GM10248 (cell line): ENCODE measurements around the gene DHDDS.

ENCODE experiments used
- CTCF ChIA-PET: fragments of 300-600 bp; sonication (Branson Sonifier 250); formaldehyde crosslinking; extraction: SDS; loops from one replicate; lab custom pipeline; 2021; ENCODE audit warnings: antibody characterized with exemption; lab: Yijun Ruan, JAX
- POLR2A ChIA-PET: fragments of 350-650 bp; sonication (Branson Sonifier 250); formaldehyde crosslinking; extraction: SDS; loops from one replicate; lab custom pipeline; 2020; ENCODE audit warnings: antibody characterized with exemption; lab: Yijun Ruan, JAX
- DNase-seq: peaks from one replicate; pipeline ENCODE4 v3.0.0; 2012; ENCODE audit errors: extremely low spot score
- TF ChIP-seq, protein P1 (sequence below): IDR thresholded peaks from 2 replicates; pipeline ENCODE4 v1.5.1; 2012; ENCODE audit warnings: mild to moderate bottlenecking, low read depth; ENCODE audit errors: extremely low read depth, missing control alignments, control extremely low read depth

Gene DHDDS

DNA sequence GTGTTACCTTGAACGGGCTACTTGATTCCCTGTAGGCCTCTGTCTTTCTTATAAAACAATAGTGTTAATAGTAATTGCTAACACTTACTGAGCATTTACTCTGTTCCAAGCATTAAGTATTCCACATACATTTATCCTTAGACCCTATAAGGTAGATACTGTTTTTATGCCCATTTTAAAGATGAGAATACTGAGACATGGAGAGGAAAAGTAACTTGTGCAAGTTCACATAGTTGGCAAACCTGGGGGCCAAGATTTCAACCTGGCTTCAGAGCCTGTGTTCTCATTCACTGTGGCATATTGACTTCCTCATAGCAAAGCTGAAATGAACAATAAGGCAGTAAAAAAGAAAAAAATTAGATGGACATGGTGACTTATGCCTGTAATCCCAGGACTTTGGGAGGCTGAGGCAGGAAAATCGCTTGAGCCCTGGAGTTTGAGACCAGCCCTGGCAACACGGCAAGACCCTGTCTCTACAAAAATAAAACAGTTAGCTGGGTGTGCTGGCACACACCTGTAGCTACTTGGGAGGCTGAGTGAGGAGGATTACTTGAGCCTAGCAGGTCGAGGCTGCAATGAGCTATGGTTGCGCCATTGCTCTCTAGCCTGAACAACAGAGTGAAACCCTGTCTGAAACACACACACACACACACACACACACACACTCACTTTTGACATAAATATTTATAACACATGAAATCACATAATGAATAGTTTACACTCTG is 20.5 kb downstream of the DHDDS start:
- no peak for DNase-seq
- ChIA-PET CTCF (interaction anchor here (1.8 kb wide), 1 partner anchor 48 kb away, joined by 5 read pairs; no protein-coding TSS in a partner anchor), POLR2A (no interaction called here)
- TF ChIP-seq, protein P1, sequence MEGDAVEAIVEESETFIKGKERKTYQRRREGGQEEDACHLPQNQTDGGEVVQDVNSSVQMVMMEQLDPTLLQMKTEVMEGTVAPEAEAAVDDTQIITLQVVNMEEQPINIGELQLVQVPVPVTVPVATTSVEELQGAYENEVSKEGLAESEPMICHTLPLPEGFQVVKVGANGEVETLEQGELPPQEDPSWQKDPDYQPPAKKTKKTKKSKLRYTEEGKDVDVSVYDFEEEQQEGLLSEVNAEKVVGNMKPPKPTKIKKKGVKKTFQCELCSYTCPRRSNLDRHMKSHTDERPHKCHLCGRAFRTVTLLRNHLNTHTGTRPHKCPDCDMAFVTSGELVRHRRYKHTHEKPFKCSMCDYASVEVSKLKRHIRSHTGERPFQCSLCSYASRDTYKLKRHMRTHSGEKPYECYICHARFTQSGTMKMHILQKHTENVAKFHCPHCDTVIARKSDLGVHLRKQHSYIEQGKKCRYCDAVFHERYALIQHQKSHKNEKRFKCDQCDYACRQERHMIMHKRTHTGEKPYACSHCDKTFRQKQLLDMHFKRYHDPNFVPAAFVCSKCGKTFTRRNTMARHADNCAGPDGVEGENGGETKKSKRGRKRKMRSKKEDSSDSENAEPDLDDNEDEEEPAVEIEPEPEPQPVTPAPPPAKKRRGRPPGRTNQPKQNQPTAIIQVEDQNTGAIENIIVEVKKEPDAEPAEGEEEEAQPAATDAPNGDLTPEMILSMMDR: no peak

DNA sequence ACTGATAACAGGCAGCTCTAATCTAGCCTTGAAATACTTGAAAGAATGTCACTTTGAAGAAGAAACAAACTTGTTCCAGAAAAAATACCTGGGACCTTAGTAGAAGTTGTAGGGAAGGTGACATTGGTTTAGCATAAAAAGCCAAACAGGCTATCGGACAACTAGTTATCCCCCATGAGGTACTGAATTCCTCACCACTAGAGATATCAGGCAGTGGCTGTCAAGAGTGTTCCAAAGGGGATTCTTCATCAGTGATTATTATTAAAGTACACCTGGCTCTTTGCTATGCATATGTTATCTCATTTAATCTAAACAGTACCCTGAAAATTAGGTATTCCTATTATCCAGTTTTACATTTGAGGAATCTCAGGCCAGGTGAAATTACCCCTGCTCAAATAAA is 27.0 kb downstream of the DHDDS start:
- TF ChIP-seq, protein P1: no peak
- CTCF ChIA-PET: interaction anchor here (2.9 to 5.7 kb wide), 2 partner anchors 12 to 42 kb away, joined by 8 to 33 read pairs; partner anchors contain the start of gene HMGN2
- POLR2A ChIA-PET: no interaction called here
- DNase-seq: no peak

DNA sequence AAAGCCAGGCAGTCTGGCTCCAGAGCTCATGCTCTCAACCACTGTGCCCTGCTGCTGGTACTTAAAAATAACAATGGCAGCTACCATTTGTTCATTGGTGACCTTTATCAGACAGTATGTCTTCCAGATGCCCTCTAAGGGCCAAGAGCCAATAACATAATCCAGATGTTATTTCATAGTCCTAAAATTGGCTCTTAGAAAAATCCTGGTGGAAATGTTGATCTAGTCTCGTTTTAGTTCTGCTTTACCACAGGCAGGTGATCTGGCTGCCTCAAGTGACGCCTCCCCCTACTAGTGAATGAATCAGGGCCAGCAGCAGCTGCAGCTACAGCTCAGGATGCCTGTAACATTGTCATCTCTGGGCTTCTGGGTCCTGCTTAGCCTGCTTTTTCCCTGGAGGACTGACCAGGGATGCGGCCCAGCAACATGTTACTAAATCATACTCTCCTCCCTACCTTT is 27.5 kb downstream of the DHDDS start:
- TF ChIP-seq, protein P1: no peak
- ChIA-PET CTCF (interaction anchor here (1.1 to 5.7 kb wide), 3 partner anchors 11 to 226 kb away, joined by 3 to 33 read pairs (median 8); partner anchors contain the start of genes CEP85 and HMGN2), POLR2A (no interaction called here)
- no peak for DNase-seq

DNA sequence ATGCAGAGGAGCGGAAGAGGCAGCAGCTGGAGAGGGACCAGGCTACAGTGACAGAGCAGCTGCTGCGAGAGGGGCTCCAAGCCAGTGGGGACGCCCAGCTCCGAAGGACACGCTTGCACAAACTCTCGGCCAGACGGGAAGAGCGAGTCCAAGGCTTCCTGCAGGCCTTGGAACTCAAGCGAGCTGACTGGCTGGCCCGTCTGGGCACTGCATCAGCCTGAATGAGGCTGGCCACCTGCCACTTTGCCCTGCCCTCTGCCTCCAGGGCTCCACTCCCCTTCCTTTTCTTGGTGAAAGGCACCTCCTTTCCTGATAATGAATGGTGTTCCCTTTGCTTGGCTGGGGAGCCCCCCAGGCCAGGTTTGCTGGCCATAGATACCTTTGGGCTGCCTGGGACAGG is 36.8 kb downstream of the DHDDS start:
- no peak for DNase-seq
- ChIA-PET CTCF (interaction anchor here (1.1 to 1.6 kb wide), 5 partner anchors 26 to 52 kb away, joined by 3 to 5 read pairs (median 4); no protein-coding TSS in a partner anchor), POLR2A (no interaction called here)
- TF ChIP-seq, protein P1: no peak

DNA sequence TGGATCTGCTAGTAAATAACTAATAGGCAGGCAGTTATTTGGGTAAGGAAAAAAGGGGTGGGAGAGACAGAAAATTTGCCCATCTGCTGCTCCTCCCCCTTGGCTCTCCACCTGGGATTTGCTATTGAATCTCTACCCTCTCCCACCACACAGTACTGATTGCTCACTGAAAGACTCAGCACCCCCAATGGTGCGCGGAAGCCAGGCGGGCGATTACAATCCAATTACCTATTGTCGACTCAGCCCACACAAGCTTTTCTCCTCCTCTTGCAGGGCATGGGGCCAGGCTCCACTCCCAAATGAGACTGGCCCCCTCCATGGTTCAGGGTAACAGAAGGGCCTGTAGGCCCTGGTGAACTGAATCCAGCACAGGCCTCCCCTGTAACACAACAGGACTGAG is 37.4 kb downstream of the DHDDS start:
- TF ChIP-seq, protein P1: no peak
- DNase-seq: no peak
- CTCF ChIA-PET: interaction anchor here (0.9 to 3.0 kb wide), 18 partner anchors 9 to 113 kb away, joined by 3 to 33 read pairs (median 4); no protein-coding TSS in a partner anchor
- POLR2A ChIA-PET: no interaction called here

DNA sequence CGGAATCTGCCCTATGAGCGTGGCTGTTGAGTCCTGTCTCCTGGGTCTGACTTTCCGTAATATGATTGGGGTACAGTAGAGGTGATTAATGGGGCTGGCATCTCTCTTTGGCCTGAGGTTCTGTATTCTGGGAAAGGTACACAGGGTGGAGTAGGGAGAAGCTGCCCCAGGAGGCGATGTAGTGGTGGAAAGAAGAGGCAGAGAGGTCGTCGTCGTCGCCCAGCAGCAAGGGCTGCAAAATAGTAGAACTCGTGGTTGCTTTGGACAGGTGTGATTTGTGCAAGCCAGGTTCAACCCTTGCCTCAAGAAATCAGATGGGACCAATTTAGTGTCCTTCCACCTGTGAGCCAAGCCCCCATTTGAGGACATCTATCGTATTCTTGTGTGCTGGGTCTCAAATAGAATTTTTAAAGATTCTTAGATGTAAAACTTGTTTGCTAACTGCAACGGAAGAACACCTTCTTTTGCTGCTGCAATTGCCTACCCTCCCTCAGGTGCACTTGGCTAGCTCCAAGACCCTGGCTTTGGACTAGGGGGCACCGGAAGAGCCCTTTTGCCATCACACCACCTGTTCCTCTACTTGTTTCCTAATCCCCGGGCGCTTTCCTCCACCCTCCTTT is 38.9 kb downstream of the DHDDS start:
- POLR2A ChIA-PET: interaction anchor here (0.7 to 1.9 kb wide), 2 partner anchors 39 to 402 kb away, joined by 6 read pairs; partner anchors contain the start of gene DHDDS
- no peak for DNase-seq

More for the DNA sequence above, 38.9 kb downstream of the DHDDS start:
- CTCF ChIA-PET: interaction anchor here (0.7 to 3.0 kb wide), 17 partner anchors 10 to 491 kb away, joined by 3 to 33 read pairs (median 4); no protein-coding TSS in a partner anchor
- TF ChIP-seq, protein P1: no peak
